Colonic mucosa (tissue), 4 donors: ENCODE results near the gene ASH1L. TPM values are rescaled to one million over a fixed set of nuclear protein-coding genes. Genes with fewer than 3 reads are reported as not detected.
A peak's percentile ranks its signal among the peaks of the same experiment; 100 is the strongest.

ENCODE experiments used
- DNase-seq: peaks from one replicate; pipeline ENCODE4 v3.0.0-alpha.2; 2020
- H3K27ac ChIP-seq: fragments of 200-600 bp; one replicate; pipeline ENCODE4 v1.8.0; 2021
- H3K27me3 ChIP-seq: fragments of 200-600 bp; one replicate; pipeline ENCODE4 v1.8.0; 2021
- H3K36me3 ChIP-seq: fragments of 200-600 bp; one replicate; pipeline ENCODE4 v1.8.0; 2021
- H3K4me1 ChIP-seq: fragments of 200-600 bp; one replicate; pipeline ENCODE4 v1.8.0; 2021; ENCODE audit warnings: mild to moderate bottlenecking
- H3K4me3 ChIP-seq: fragments of 200-600 bp; one replicate; pipeline ENCODE4 v1.8.0; 2021
- H3K9ac ChIP-seq, 2 donors: one replicate each; pipeline ENCODE4 v1.7.0; 2013; ENCODE audit warnings: control low read depth in 2 of 2, low read depth in 2 of 2, low read length in 2 of 2
- H3K9me3 ChIP-seq: fragments of 200-600 bp; one replicate; pipeline ENCODE4 v1.8.0; 2021
- intact Hi-C: fragments of 100-400 bp; cut with DNase I; formaldehyde crosslinking; loops from one replicate; pipeline ENCODE4 v1.14.1; 2022
- total RNA-seq, 2 donors: library from RNA; stranded (reverse); fragmentation: NEBNext Ultra II Directional in 1 of 2; extraction: Animal tissue kit (Norgen Biotek cat#: 25700) in 1 of 2; gene quantifications; one replicate each; pipeline ENCODE4 v1.2.1, GENCODE V29; 2021
- TF ChIP-seq, protein P1 (sequence below): fragments of 200-600 bp; IDR thresholded peaks from one replicate; pipeline ENCODE4 v1.8.0; 2022; ENCODE audit warnings: antibody characterized with exemption, mild to moderate bottlenecking
- donor health status: healthy.
- donor health status: DM: no; HTN: no; CAD: no.
- donor health status: DM: no; HTN: no; CAD: no.

The ASH1L gene
- total RNA-seq, 2 donors from 2014 or later, result 37.7 to 47.2 TPM

DNA sequence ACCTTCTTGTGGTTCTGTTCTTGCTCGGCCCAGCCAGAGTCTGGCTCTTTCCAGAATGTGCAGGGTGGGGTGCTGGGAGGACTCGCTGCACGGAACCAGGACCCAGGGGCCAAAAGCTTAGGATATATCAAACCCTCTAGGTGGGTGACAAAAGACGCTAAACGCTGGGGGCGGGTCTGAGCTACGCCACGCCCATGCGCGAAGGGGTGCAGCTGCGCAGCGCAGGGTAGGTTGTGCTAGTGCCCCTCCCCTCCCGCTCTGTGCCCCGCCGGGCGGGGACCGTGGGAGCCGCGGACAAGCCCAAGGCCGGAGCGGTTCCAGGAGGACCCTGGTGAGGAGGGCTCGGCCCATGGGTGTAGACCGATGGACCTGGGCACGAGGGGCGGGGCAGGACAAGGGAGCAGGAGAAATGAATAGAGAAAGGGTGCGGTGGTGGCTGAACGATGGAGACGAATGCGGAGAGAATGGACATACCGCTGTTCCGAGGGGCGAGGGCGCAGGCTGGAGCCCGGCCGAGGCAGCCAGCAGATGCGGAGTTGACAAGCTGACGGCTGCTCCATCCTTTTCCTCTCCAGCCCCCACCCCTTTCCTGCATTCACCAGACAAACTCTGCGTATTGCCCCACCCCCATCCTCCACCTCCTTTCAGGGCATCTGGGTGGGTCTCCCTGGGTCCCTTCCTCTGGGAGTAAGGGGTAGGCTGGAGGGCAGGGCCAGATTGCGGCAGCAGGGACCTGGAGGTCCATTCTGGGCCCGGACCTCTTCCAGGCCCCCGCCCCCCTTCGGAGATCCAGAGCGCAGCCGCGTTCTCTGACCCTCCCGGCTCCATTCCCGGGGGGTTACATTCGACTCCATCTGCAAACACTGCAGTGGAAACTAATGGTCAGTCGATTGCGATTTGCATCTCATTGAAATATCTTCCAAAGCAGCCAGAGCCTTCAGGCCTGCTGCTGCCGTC lies 241.7 kb downstream of the ASH1L start, which contains the start of gene RUSC1:
TSS of gene RUSC1 (plus strand) at position 234 of the 957 bp plus-strand sequence. CDS start 880 bp downstream, outside the sequence.
- Histone ChIP-seq H3K27ac (peak within 1 kb of the TSS; percentile 96), H3K9me3 (no peaks in the 10 kb centered on the region), H3K27me3 (no peaks in the 10 kb centered on the region), H3K9ac (peak within 1 kb of the TSS; percentile 66 to 71), H3K4me1 (peaks cover 20% of the 10 kb centered on the region), H3K4me3 (peak within 1 kb of the TSS; percentile 83), H3K36me3 (no peaks in the 10 kb centered on the region)
- TF ChIP-seq, protein P1, sequence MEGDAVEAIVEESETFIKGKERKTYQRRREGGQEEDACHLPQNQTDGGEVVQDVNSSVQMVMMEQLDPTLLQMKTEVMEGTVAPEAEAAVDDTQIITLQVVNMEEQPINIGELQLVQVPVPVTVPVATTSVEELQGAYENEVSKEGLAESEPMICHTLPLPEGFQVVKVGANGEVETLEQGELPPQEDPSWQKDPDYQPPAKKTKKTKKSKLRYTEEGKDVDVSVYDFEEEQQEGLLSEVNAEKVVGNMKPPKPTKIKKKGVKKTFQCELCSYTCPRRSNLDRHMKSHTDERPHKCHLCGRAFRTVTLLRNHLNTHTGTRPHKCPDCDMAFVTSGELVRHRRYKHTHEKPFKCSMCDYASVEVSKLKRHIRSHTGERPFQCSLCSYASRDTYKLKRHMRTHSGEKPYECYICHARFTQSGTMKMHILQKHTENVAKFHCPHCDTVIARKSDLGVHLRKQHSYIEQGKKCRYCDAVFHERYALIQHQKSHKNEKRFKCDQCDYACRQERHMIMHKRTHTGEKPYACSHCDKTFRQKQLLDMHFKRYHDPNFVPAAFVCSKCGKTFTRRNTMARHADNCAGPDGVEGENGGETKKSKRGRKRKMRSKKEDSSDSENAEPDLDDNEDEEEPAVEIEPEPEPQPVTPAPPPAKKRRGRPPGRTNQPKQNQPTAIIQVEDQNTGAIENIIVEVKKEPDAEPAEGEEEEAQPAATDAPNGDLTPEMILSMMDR, result no peak
- intact Hi-C loops, result loop anchor here (5.0 kb wide), 2 partner anchors 44 to 69 kb away; partner anchors contain the start of gene HCN3
- peak; percentile 92 for DNase-seq

DNA sequence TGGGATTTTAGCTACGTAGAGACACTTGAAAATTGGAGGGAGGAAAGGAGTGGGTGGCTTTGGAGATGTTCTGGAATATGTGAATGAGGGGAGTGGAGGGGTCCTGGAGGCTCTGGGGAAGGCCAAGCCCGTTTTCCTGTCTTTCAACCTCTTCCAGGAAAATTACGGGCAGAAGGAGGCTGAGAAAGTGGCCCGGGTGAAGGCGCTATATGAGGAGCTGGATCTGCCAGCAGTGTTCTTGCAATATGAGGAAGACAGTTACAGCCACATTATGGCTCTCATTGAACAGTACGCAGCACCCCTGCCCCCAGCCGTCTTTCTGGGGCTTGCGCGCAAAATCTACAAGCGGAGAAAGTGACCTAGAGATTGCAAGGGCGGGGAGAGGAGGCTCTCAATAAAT lies 242.4 kb downstream of the ASH1L start:
- no peak for DNase-seq
- H3K9me3 ChIP-seq, result no peaks in the 10 kb centered on the region
- no peaks in the 10 kb centered on the region for H3K36me3 ChIP-seq
- intact Hi-C loops, result loop anchor here (5.0 kb wide), 2 partner anchors 43 to 68 kb away; partner anchors contain the start of gene HCN3
- H3K27me3 ChIP-seq, result no peaks in the 10 kb centered on the region
- H3K27ac ChIP-seq, result peak overlapping the region; percentile 96
- peak overlapping the region; percentile 25 for H3K4me3 ChIP-seq
- H3K4me1 ChIP-seq, result peaks cover 14% of the 10 kb centered on the region
- TF ChIP-seq, protein P1, result no peak
- peak overlapping the region in 1 of 2 donors; percentile 52 for H3K9ac ChIP-seq

DNA sequence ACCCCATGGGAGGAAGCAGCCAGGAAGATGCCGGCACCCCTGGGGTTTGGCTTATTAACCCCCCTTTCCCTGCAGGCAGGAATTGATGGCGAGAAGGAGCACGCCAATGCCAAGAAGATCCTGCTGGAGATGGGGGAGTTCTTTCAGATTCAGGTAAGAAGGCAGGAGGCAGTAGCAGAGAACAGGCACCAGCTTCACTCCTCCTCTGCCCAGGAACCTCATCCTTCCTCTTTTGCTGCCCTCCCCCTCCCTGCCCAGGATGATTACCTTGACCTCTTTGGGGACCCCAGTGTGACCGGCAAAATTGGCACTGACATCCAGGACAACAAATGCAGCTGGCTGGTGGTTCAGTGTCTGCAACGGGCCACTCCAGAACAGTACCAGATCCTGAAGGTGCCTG lies 243.1 kb downstream of the ASH1L start:
- Histone ChIP-seq H3K36me3 (no peaks in the 10 kb centered on the region), H3K4me1 (peaks cover 13% of the 10 kb centered on the region), H3K27ac (no peak overlapping the region), H3K9ac (peak overlapping the region; percentile 19 to 27), H3K4me3 (no peak overlapping the region), H3K27me3 (no peaks in the 10 kb centered on the region), H3K9me3 (no peaks in the 10 kb centered on the region)
- TF ChIP-seq, protein P1, result no peak
- intact Hi-C loops, result no loop called here
- DNase-seq, result no peak

DNA sequence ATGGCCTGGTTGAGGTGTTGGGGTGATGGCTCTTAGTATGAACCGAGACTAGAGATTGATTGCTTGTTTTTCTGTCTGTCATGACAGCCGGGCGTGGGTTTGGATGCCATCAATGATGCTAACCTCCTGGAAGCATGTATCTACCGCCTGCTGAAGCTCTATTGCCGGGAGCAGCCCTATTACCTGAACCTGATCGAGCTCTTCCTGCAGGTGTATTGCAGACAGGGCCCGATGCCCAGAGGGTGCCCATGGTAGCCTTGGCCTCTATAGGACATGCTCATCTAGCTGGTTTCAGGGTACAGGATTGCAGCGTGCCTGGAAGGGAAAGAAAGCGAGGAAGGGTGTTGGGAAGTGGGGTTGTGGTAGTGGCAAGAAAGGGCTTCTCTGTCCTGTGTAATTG lies 244.5 kb downstream of the ASH1L start:
- H3K9me3 ChIP-seq, result no peaks in the 10 kb centered on the region
- intact Hi-C loops, result no loop called here
- H3K9ac ChIP-seq, result no peak overlapping the region
- H3K27me3 ChIP-seq, result no peaks in the 10 kb centered on the region
- no peak overlapping the region for H3K4me3 ChIP-seq
- TF ChIP-seq, protein P1, result no peak
- no peak overlapping the region for H3K27ac ChIP-seq
- H3K4me1 ChIP-seq, result peaks cover 13% of the 10 kb centered on the region
- H3K36me3 ChIP-seq, result no peaks in the 10 kb centered on the region
- no peak for DNase-seq

DNA sequence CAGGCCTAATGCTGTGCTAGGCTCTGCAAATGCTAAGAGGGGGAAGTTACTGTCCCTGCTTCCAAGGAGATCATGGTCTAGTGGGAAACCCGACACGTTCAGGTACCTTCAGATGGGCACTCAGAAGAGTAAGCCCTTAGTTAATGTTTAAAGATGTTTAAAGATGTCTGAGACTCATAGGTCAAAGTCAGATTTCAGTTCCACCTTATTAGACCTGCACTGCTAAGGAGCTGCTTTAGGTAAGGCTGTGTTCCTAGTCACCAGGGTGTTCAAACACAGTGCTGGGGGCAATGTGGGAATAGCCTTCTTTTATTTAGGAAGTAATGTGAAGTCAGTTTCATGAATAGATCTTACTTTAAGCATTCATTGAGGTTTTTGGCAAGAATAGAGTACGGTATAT lies 245.7 kb downstream of the ASH1L start:
- TF ChIP-seq, protein P1, result no peak
- DNase-seq, result no peak
- peaks cover 7% of the 10 kb centered on the region for H3K4me1 ChIP-seq
- no peaks in the 10 kb centered on the region for H3K36me3 ChIP-seq
- H3K9ac ChIP-seq, result no peak overlapping the region
- intact Hi-C loops, result no loop called here
- no peak overlapping the region for H3K4me3 ChIP-seq
- peak overlapping the region; percentile 6 for H3K27ac ChIP-seq
- no peaks in the 10 kb centered on the region for H3K9me3 ChIP-seq
- no peaks in the 10 kb centered on the region for H3K27me3 ChIP-seq
